ENCODE data around the gene SLC38A8.

Gene SLC38A8

DNA sequence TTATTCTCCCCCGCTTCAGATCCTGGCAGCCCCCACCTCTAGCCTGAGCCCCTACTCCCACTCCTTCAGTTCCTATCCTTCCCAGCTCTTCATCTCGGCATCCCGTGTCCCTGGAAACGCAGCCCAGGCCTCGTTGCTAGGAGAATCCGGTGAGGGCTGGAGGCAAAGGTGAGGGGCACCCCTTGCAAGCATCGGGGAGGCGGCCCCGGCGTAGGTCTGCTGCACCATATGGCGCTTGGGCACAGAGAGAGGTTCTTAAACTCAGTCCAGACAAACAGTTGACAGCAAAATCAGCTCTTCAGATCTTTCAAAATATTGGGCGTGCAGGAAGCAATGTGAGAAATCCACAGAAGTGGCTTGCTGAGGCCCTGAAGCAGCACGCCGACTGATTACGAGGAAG lies 15.0 kb downstream of the SLC38A8 start:
- no peak for DNase-seq

DNA sequence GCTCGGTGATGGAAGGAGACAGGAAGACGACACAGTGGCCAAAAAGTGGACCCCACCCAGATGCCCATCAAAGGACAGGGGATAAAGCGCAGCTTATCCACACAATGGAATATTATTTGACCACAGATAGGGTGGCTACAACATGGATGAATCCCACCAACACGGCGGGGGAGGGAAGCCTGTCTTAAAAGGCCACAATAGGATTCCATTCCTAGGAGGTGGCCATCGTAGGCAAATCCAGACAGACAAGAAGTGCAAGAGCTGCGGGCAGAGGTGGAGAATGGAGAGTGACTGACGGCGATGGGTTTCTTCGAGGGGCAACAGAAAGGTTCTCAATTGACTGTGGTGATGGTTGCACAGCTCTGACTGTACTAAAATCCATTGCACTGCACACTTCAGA lies 16.0 kb downstream of the SLC38A8 start:
- no peak for DNase-seq

DNA sequence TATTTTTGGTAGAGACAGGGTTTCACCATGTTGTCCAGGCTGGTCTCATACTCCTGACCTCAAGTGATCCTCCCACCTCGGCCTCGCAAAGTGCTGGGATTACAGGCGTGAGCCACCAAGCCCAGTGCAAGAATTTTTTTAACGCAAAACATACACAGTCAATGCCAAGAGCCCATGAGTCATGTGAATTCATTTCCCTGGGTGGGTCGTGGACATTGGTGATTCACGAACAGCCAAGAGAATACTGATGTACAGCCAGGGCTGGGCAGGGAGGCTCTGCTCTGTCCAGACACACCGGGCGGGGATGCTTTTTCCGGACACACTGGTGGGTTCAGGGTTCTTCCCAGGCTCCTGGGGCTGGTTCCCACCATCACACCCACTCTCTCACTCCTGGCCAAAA lies 17.7 kb downstream of the SLC38A8 start:
- no peak for DNase-seq

DNA sequence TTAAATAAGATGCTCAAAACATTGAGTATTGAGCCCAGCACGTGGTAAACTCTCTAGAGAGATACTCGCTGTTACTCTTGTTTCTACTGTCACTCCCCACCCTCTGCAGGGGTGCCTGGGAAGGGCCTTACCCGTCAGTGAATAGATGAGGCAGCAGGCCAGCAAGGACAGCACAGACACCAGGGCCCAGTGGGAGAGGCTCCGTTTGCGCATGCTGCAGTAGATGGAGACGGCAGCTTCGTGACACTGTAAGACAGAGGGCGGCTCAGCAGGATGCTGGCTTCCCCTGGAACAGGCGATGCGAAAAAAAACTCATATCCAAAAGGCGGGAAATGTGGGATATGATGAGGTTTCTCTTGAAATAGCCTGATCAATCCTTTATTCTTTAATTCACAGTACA lies 20.0 kb downstream of the SLC38A8 start:
- DNase-seq, result no peak

DNA sequence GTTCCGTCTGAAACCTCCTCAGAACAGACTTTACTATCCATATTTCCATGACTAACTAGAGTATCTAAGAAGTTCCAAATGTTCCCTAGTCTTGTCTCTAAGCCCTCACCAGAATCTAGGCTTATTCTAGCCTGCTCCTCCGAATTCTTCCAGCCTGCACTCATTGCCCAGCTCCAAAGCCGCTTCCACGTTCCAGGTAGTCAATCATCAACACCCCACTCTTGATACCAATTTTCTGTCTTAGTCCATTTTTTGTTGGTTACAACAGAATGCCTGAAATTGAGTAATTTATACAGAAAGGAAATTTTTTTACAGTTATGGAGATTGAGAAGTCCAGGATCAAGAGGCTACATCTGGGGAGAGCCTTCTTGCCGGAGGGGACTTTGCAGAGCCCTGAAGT lies 21.1 kb downstream of the SLC38A8 start:
- no peak for DNase-seq

DNA sequence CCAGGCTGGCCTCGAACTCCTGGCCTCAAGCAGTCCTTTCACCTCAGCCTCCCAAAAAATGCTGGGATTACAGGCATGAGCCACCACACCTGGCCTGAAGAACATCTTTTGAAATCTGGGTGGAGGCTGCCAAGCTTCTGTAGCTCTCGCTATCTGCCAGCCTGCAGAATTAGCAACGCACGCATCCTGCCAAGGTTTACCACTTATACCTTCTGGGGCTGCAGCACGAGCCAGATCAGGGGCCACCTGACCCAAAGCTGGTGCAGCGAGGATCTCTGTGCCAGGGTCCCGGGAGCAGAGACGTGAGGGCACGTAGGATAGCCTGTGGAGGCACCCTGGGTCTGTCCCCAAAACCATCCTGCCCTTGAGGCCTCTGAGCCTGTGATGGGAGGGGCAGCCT lies 22.2 kb downstream of the SLC38A8 start:
- no peak for DNase-seq

DNA sequence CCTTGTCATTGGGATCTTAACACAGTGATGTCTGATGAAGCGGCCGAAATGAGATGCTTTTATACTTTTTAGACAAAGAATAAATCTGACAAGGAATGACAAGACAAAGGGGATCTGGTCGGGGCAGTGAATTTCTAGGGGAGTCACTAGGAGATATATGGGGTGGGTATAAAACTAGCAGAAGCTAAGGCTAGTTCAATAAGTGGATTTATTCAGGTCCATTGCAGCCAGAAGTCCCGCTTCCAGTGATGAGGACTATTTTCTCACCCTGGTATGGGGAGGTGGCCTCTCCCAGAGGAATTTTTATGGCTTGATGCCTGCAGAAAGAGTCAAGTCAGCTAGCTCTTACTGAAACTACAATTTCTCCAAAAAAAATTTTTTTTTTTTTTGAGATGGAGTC lies 23.9 kb downstream of the SLC38A8 start:
- DNase-seq, result no peak

DNA sequence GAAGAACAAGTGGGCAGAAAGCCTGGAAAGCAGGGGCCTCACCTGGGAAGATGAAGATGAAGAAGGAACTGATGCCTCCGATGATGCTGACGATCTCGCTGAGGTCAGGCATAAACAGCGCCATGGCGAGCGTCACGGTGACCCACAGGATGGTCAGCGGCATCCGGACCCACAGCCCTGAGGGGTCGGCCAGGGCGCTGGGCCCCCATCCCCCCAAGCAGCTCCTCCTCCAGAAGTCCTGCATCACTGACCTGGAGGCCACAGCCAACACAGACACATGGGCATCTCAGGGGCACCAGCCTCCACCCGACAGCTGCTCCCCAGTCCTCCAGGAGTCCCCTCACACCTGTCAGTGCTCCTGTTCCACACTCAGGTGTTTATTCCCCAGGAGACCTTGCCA lies 26.1 kb downstream of the SLC38A8 start:
- DNase-seq, result no peak

DNA sequence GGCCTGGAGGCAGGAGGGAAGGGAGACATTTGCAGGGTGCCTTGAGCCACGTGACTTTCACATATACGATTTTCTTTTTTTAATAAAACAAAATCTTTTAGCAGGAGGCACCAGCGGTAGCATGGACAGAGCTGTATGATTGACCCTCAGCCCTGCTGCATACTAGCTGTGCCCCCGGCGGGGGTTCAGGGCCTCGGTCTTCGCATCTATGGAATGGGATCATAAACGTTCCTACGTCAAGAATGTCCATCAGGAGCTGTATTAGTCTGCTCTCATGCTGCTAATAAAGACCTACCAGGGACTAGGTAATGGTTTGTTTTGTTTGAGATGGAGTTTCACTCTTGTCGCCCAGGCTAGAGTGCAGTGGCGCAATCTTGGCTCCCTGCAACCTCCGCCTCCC lies 27.2 kb downstream of the SLC38A8 start:
- no peak for DNase-seq

DNA sequence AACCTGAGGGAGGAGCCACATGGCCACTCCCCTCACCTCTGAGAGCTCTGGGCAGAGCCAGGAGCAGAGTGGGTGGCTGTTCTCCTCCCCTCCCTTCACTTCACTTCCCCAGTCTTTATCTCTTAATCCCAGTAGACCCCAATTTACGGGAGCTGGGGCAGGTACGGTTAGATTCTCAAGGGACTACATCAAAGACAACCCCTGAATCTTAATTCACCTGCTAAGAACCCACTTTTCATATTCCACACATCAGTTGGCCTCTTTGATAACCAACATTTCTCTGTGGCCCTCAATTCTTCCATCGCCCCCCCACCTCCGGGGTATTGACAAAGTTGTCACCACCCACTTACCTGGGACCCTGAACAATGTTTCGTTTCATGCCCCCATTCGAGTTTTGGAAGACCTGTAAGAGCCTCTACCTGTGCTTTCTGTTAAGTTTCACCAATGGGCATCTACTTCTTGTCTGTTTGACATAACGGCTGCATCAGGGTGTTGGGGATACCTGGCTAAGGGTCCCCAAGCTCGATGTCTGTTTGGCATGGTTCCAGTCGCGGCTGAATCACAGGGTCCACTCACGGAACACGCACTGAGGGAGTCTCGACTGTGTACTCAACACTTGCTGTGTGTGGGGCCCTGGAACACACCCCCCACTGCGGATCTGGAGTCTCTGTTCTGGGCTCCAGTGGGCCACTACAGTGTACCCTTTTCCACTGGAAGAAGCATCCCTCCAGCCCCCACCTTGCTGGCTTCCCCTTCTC lies 27.8 kb downstream of the SLC38A8 start:
- no peak for DNase-seq

DNA sequence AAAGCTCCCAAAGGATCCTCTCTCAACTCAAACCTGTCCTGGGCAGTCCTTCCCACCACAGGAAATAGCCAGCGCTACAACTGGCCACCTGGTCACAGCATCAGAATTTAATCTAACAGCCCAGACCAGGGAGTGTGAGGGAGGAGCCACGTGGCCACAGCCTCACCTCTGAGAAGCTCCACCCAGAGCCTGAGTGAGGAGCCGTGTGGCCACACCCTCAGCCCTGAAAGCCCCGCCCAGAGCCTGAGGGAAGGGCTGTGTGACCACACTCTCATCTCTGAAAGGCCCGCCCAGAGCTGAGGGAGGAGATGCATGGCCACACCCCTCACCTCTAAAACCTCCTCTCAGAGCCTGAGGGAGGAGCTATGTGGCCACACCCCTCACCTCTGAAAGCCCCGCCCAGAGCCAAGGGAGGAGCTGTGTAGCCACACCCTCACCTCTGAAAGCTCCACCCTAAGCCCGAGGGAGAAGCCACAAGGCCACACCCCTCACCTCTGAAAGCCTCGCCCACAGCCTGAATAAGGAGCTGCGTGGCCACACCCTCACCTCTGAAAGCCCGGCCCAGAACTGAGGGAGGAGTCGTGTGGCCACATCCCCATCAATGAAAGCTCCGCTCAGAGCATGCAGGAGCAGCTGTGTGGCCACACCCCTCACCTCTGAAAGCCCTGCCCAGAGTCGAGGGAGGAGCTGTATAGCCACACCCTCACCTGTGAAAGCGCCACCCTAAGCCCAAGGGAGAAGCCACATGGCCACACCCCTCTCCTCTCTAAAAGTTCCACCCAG lies 28.6 kb downstream of the SLC38A8 start:
- peak; percentile 61 for DNase-seq

DNA sequence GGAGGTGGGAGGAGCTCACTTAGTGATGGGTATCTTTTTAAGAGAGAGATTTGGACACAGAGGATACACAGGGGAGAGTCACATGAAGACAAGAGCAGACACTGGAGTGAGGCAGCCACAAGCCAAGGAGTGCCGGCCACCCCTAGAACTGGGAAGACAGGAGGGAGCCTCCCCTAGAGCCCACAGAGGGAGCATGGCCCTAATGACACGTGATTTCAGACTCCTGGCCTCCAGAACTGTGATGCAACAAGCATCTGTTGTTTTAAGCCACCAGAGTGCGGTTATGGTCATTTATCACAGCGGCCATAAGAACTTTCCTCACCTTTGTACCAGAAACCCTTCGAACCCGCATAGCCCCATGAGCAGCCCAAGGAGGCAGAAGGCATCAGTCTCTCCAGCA lies 33.3 kb downstream of the SLC38A8 start:
- no peak for DNase-seq

DNA sequence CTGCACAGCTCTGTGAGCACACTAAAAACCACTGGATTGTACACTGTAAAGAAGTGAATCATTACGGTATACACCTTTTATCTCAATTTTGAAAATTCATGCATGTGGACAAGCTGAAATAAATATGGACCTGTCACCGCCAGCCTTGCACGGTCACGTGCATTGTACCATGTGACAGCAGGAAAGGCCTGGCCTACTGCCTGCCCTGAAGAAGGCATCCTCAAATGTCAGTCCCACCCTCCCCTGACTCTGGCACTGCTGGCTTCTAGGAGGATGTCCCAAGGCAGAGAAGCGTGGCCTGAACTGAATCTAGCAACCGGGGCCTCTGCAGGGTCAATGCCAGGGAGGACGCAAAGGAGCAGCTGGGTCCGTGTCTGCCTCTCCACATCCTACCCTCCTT lies 34.6 kb downstream of the SLC38A8 start:
- DNase-seq, result no peak

DNA sequence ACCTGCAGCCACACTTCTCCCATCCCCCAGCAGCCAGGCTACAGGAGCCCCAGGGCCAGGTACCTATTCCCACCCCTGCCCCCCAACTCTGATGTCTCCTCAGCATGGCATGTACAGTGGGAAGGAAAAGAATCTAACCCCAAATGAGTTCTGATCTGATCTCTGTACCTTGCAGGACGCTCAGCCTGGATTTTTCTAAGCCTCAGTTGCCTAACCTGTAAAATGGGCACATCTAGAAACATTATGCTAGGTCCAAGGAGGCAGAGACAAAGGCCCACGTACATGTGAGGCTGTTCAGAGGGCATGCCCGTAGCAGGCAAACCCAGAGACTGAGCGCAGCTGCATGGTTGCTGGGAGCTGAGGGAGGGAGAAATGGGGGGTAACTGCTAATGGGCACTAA lies 35.1 kb downstream of the SLC38A8 start:
- DNase-seq, result no peak

DNA sequence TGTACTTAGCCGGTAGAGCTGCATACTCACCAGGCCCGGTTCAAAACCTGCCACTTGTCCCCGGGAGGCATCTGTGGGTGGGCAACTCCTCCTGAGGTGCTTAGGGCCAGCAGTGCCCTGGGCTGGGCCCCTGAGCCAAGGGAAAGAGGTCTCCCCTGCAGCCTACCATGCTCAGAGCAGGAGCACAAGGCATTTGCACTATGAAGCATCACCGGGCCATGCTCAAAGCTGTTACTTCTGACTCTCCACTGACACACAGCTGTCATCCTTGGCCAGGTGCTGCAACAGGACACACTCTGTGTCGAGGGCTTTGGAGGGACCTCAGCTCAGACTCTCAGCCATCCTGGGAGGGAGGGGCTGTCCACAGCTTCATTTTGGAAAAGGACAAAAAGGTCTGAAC lies 37.2 kb downstream of the SLC38A8 start:
- DNase-seq, result no peak

DNA sequence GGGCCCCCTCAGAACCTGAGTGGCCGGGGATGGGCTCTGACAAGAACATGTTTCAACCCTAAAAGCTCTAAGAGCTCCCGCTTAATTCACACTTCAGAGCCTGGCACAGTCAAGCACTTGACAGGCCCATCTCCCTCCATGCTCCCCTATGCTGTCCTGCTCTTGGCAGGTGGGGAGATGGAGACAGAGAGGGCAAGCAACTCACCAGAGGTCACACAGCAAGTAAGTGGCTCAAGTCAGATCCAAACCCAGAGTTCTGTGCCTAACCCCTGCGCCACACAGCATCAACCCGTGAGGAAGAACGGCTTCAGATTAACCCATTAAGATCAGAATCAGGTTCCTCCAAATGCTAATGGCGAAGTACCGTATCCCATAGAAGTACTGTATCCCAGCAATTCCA lies 38.2 kb downstream of the SLC38A8 start:
- DNase-seq, result no peak

DNA sequence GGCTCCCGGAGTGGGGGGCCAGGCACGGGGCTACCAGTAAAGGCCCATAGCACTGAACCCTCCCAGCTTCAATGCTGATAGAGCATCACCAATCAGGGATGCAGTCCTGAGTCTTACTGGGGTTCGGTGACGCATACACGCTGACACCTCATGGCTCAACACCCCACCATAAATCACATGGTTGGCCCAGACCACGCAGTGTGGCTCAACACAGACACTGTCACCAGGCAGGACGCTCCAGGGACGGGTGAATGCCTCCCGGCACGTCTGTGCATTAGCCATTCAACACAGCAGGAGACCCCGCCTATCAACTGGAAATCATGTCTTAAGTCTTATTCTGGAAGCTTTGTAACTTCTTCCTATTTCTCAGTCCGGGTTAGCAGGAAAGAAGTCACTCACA lies 39.6 kb downstream of the SLC38A8 start:
- no peak for DNase-seq

DNA sequence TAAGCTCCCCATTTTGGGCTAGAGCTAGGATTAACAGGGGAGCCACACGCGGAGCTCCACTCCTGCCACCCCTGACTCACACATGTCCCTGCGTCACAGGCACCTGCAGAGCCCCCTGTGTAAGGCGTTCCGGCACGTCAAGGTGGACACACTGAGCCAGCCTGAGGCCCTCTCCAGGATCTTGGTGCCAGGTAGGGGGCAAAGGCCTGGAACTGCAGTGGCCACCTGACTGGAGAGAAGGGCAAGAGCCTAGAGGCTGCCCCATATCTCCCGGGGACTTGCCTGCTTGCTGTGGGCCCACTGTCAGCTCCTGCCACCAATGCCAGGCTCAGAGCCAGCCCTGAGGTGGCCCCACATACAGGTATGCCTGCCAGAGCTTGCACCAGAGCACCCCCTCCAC lies 40.9 kb downstream of the SLC38A8 start:
- no peak for DNase-seq

DNA sequence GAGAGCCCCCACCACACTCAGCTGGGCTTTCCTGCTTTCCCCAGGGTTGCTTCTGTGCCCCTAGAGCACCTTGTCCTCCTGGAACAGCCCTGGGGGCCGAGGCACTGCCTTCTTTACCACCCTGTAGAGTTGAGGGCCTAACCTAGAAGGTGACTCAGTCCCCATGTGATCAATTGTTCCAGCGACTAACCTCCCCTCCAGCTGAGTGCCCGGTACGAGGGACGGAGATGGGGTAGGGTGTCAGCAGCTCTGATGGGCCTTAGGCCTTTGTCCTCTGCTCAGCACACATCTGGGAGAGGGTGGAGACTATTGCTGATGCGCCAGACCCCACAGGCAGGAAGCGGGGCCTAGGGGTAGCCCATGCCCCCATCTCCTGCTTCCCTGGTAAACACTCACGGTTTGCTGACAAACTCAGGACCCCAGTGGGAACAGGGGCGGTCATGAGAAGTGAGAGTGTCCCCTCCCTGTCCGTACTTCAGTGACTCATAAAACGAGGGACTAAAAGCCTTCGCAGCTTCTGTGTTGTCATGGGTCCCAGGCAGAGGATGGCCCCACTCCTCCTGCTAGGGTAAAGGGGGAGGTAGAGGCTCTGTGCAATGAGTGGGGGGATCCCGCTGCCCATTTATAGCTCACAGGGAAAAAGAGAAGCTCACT lies 41.5 kb downstream of the SLC38A8 start:
- no peak for DNase-seq

DNA sequence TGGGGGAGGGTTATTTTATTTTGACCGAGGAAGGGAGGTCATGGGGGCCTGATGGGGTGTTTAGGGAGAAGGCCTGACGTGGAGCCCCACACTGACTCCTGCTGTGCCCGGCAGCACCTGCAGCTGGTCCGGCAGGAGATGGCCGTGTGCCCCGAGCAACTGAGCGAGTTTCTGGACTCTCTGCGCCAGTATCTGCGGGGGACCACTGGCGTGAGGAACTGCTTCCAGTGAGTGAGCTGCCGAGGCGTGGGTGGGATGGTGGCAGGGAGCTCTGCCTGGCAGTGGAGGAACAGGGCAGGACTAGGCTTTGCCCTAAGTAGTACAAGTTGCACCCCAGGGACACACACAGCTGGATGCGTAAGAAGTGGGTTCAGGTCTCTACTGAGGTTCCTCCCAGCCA lies 44.5 kb downstream of the SLC38A8 start:
- no peak for DNase-seq

DNA sequence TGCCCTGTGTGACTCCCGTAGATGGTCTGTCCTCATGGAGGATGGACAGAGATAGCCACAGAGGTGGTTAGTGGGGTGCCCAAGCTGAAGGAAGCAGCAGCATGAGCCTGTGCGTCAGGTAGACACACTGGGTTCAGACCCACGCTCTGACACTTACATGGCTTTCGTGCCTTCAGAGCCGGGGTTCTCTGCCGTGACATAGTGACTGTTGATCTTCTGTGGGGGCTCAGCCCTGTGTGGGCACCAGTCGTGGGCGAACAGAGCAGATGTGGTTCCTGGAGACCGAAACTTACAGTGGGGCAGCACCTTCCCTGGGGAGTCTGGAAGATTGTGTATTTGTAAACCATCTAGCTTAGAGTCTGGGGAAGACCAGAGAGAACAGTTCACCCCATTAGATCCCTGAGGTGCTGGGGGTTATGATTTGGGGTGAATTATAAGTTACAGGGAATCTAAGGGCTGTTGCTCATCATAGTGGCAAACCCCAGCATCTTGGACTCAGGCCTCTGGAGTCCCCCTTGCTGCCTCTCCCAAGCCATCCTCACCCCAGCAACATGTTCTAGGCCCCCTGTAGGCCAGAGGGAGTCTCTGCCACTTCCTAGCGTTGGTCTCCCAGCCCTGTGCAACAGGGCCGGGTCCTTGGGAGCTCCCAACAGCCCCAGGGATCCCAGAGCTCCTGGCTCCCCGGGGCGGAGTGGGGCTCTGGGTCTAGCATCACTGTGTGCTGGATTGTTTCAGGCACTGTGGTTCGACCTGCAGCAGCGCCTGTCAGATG lies 45.9 kb downstream of the SLC38A8 start:
- no peak for DNase-seq

DNA sequence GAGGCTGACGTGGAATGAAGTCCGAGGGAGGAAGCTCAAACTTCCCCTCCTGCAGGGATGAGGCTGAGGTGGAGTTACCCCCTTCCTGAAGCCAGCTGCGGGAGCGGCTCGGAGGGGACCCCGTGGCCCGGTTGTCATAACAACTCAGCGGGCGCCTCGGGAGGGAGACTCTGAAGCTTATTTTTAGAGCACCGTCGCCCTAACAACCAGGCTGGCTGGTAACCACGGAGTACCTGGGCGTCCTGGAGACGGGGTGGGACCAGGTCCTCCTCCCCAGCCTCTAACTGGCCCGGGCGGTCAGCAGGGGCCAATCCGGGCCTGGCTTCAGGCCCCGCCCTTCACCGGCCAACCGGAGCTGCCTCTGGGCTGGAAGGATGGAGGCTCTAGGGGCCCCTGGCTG lies 46.8 kb downstream of the SLC38A8 start:
- DNase-seq, result no peak

DNA sequence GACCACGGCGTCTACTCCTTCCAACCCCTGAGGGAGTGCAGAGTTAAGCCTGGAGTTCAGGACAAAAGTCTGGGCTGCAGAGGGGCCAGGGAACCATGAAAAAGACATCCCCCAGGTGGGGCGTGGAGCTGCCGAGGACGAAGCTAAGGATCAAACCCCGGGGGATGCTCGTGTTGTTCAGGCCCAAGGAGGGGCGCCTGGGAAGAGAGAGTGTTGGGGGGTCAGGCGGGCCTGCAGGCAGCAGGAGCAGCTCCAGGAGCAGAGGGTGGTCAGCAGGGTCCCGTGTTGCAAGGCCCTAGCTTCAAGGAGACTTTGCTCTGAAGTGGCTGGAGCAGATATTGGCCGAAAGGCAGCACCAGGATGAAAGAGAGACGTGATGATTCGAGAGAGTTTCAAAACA lies 47.9 kb downstream of the SLC38A8 start:
- DNase-seq, result no peak
